ENCODE data around the gene NKX2-4.
"Not testable (repeated sequence)": the region's sequence is repeated elsewhere in the genome, so short reads cannot be mapped to it uniquely, and the experiment has no call there.

Gene NKX2-4

GRCh38 chr20:21393816-21394519 lies 3.4 kb downstream of the NKX2-4 start:
- DNase-seq: no peak

- no peak for DNase-seq
Measured at GRCh38 chr20:21393166-21393565, 4.2 kb downstream of the NKX2-4 start.

GRCh38 chr20:21391972-21392352 lies 5.4 kb downstream of the NKX2-4 start:
- no peak for DNase-seq

GRCh38 chr20:21391185-21391971 lies 5.9 kb downstream of the NKX2-4 start:
- no peak for DNase-seq

GRCh38 chr20:21390768-21391167 lies 6.6 kb downstream of the NKX2-4 start:
- no peak for DNase-seq

GRCh38 chr20:21389368-21389767 lies 8.0 kb downstream of the NKX2-4 start:
- DNase-seq: no peak

GRCh38 chr20:21388566-21388965 lies 8.8 kb downstream of the NKX2-4 start:
- DNase-seq: no peak

- DNase-seq: no peak
Measured at GRCh38 chr20:21387528-21387927, 9.8 kb downstream of the NKX2-4 start.

- no peak for DNase-seq
Measured at GRCh38 chr20:21386111-21386510, 11.2 kb downstream of the NKX2-4 start.

GRCh38 chr20:21384308-21384892 lies 12.9 kb downstream of the NKX2-4 start:
- DNase-seq: no peak

- no peak for DNase-seq
Measured at GRCh38 chr20:21381619-21382018, 15.7 kb downstream of the NKX2-4 start.

GRCh38 chr20:21380711-21381110 lies 16.6 kb downstream of the NKX2-4 start:
- DNase-seq: no peak

GRCh38 chr20:21378259-21378658 lies 19.1 kb downstream of the NKX2-4 start:
- no peak for DNase-seq

GRCh38 chr20:21377701-21378100 lies 19.6 kb downstream of the NKX2-4 start:
- DNase-seq: no peak

- no peak for DNase-seq
Measured at GRCh38 chr20:21376626-21377025, 20.7 kb downstream of the NKX2-4 start.

GRCh38 chr20:21373436-21373835 lies 23.9 kb downstream of the NKX2-4 start:
- no peak for DNase-seq

GRCh38 chr20:21372016-21372415 lies 25.3 kb downstream of the NKX2-4 start:
- DNase-seq: no peak

GRCh38 chr20:21371193-21371592 lies 26.1 kb downstream of the NKX2-4 start:
- DNase-seq: no peak

- DNase-seq: no peak
Measured at GRCh38 chr20:21368791-21369190, 28.5 kb downstream of the NKX2-4 start.

- DNase-seq: not testable (repeated sequence)
Measured at GRCh38 chr20:21366273-21366672, 31.1 kb downstream of the NKX2-4 start.

- DNase-seq: no peak
Measured at GRCh38 chr20:21365771-21366170, 31.6 kb downstream of the NKX2-4 start.

GRCh38 chr20:21364413-21364812 lies 32.9 kb downstream of the NKX2-4 start:
- no peak for DNase-seq

GRCh38 chr20:21361266-21361665 lies 36.1 kb downstream of the NKX2-4 start:
- DNase-seq: no peak

GRCh38 chr20:21360705-21361104 lies 36.6 kb downstream of the NKX2-4 start:
- DNase-seq: no peak

Data from DMS 273 treated with DMSO at 0.1 percent for 48 hours (cell line).